Esophagus muscularis mucosa (tissue), 4 donors: ENCODE data around the gene MYBPC1. TPM values are rescaled to one million over a fixed set of nuclear protein-coding genes. Genes with fewer than 3 reads are reported as not detected.

Experiments
- DNase-seq: peaks from one replicate; pipeline ENCODE4 v3.0.0-alpha.2; 2017; ENCODE audit errors: extremely low spot score
- H3K27ac ChIP-seq, 4 donors: fragments of 200-600 bp; sonication (generic); replicated peaks in 1 of 4; 1 replicate in 3 of 4; 2 replicates in 1 of 4; pipeline ENCODE4 v1.5.1; 2016 to 2019; ENCODE audit warnings: mild to moderate bottlenecking in 1 of 4
- H3K27me3 ChIP-seq, 4 donors: fragments of 200-600 bp; sonication (generic); one replicate each; pipeline versions ENCODE4 v1.5.1 to v1.6.0; 2016 to 2019
- H3K36me3 ChIP-seq, 4 donors: fragments of 200-600 bp; sonication (generic); one replicate each; pipeline ENCODE4 v1.5.1; 2016 to 2019
- H3K4me1 ChIP-seq, 4 donors: fragments of 200-600 bp; sonication (generic); one replicate each; pipeline ENCODE4 v1.5.1; 2016 to 2019
- H3K4me3 ChIP-seq, 4 donors: fragments of 200-600 bp; sonication (generic); 1 replicate in 2 of 4; 2 replicates in 2 of 4; pipeline ENCODE4 v1.5.1; 2016 to 2019; ENCODE audit warnings: mild to moderate bottlenecking in 4 of 4, moderate library complexity in 1 of 4
- H3K9me3 ChIP-seq, 4 donors: fragments of 200-600 bp; sonication (generic); 1 replicate in 3 of 4; 2 replicates in 1 of 4; pipeline ENCODE4 v1.5.1; 2016 to 2019
- CTCF ChIP-seq, 3 experiments: fragments of 200-600 bp in 2 of 3; fragments of 450-650 bp in 1 of 3; sonication (generic) in 2 of 3; IDR thresholded peaks; one replicate each; pipeline ENCODE4 v1.5.1; 2017 to 2019; ENCODE audit warnings: antibody characterized with exemption in 3 of 3, mild to moderate bottlenecking in 2 of 3, moderate library complexity in 1 of 3
- EP300 ChIP-seq: sonication (generic); formaldehyde crosslinking; IDR thresholded peaks from one replicate; pipeline ENCODE4 v1.6.1; 2017; ENCODE audit warnings: antibody characterized with exemption
- POLR2A ChIP-seq: fragments of 450-650 bp; IDR thresholded peaks from one replicate; pipeline ENCODE4 v1.6.1; 2017; ENCODE audit warnings: antibody characterized with exemption, moderate library complexity, mild to moderate bottlenecking, low read depth
- POLR2AphosphoS5 ChIP-seq, 2 donors: sonication (generic); formaldehyde crosslinking; IDR thresholded peaks; one replicate each; pipeline ENCODE4 v1.6.1; 2017; ENCODE audit warnings: antibody characterized with exemption in 2 of 2
- WGBS: methylation state at CpG from one replicate; pipeline ENCODE4 v1.1.5; 2018; 5-methylcytosine and 5-hydroxymethylcytosine counted together
- intact Hi-C: fragments of 100-400 bp; cut with DNase I; formaldehyde crosslinking; loops from one replicate; pipeline ENCODE4 v1.15.1; 2023
- total RNA-seq, 4 donors: library from RNA; depleted of rRNA; stranded (reverse); fragments of >200 nt; gene quantifications; one replicate each; pipeline versions ENCODE4 v1.1.0 to v1.2.1, GENCODE V29; 2016

MYBPC1 gene
- total RNA-seq, 4 donors from 2014 or later, result 0.13 to 0.17 TPM; not detected in 2

GRCh38 chr12:101713059-101713682, 118.4 kb downstream of the MYBPC1 start:
- intact Hi-C loops, result no loop called here
- H3K27ac ChIP-seq, result peak overlapping the region; percentile 5 to 61 (median 40)

GRCh38 chr12:101713930-101714329, 119.2 kb downstream of the MYBPC1 start:
- Histone ChIP-seq H3K27me3 (no peaks in the 10 kb centered on the region), H3K36me3 (peaks cover 0 to 24% (median 0%) of the 10 kb centered on the region in 4 donors), H3K9me3 (no peaks in the 10 kb centered on the region), H3K27ac (peak overlapping the region in 2 of 4 donors; percentile 5 to 50), H3K4me1 (peaks cover 14 to 49% (median 27%) of the 10 kb centered on the region in 4 donors), H3K4me3 (no peak overlapping the region)
- intact Hi-C loops, result no loop called here
- no peak for TF ChIP-seq CTCF (IDR thresholded peaks at IDR 0.05)
- no peak for TF ChIP-seq EP300
- no peak for TF ChIP-seq POLR2A
- no peak for TF ChIP-seq POLR2AphosphoS5 (IDR thresholded peaks at IDR 0.05)
- DNase-seq, result no peak
- 87% methylated on average over 2 of the region's 2 CpGs for WGBS

More at GRCh38 chr12:101713059-101713682, 118.4 kb downstream of the MYBPC1 start:
- DNase-seq, result no peak
- peak overlapping the region in 1 of 4 donors; percentile 25 for H3K4me3 ChIP-seq
- TF ChIP-seq POLR2AphosphoS5 (IDR thresholded peaks at IDR 0.05) (peak in 1 of 2 donors; percentile 54), POLR2A (no peak), CTCF (IDR thresholded peaks at IDR 0.05) (no peak), EP300 (no peak)
- H3K36me3 ChIP-seq, result peaks cover 0 to 19% (median 0%) of the 10 kb centered on the region in 4 donors
- no peaks in the 10 kb centered on the region for H3K9me3 ChIP-seq
- peaks cover 14 to 55% (median 27%) of the 10 kb centered on the region in 4 donors for H3K4me1 ChIP-seq
- 53% methylated on average over 5 of the region's 5 CpGs for WGBS
- H3K27me3 ChIP-seq, result no peaks in the 10 kb centered on the region

GRCh38 chr12:101714877-101715444, 120.2 kb downstream of the MYBPC1 start:
- intact Hi-C loops, result no loop called here
- DNase-seq, result no peak
- no peak overlapping the region for H3K27ac ChIP-seq
- H3K4me1 ChIP-seq, result peaks cover 14 to 41% (median 26%) of the 10 kb centered on the region in 4 donors
- 83% methylated on average over 3 of the region's 3 CpGs for WGBS
- H3K36me3 ChIP-seq, result peaks cover 0 to 25% (median 0%) of the 10 kb centered on the region in 4 donors
- no peaks in the 10 kb centered on the region for H3K27me3 ChIP-seq
- no peak for TF ChIP-seq POLR2A
- TF ChIP-seq POLR2AphosphoS5 (IDR thresholded peaks at IDR 0.05), result no peak
- TF ChIP-seq EP300, result no peak
- TF ChIP-seq CTCF (IDR thresholded peaks at IDR 0.05), result no peak
- no peak overlapping the region for H3K4me3 ChIP-seq
- no peaks in the 10 kb centered on the region for H3K9me3 ChIP-seq

- H3K27ac ChIP-seq, result no peak overlapping the region
- no peak overlapping the region for H3K4me3 ChIP-seq
- TF ChIP-seq CTCF (IDR thresholded peaks at IDR 0.05) (no peak), EP300 (no peak), POLR2AphosphoS5 (IDR thresholded peaks at IDR 0.05) (no peak), POLR2A (no peak)
- H3K4me1 ChIP-seq, result peaks cover 0 to 9% (median 5%) of the 10 kb centered on the region in 4 donors
- H3K27me3 ChIP-seq, result no peaks in the 10 kb centered on the region
- intact Hi-C loops, result no loop called here
- H3K36me3 ChIP-seq, result peaks cover 0 to 62% (median 21%) of the 10 kb centered on the region in 4 donors
- no peak for DNase-seq
- no peaks in the 10 kb centered on the region for H3K9me3 ChIP-seq
Observed at GRCh38 chr12:101719566-101719965, 124.8 kb downstream of the MYBPC1 start.
